CD4-positive, CD25-positive, alpha-beta regulatory T cell (primary cell): ENCODE measurements around the gene LPCAT2. TPM values are rescaled to one million over a fixed set of nuclear protein-coding genes. Genes with fewer than 3 reads are reported as not detected.

Experiments
- ATAC-seq, 2 donors: fragments of 150-1000 bp; cut with Tn5 transposase; one replicate each; pipeline ENCODE4 v1.10.0; 2021; ENCODE audit warnings: low read depth in 2 of 2, moderate number of reproducible peaks in 2 of 2, moderate library complexity in 1 of 2
- DNase-seq, 3 donors: peaks; one replicate each; pipeline versions ENCODE4 v3.0.0 to v3.0.0-alpha.2; 2012 to 2022; ENCODE audit warnings: mixed read lengths in 1 of 3
- H3K27ac ChIP-seq: one replicate; pipeline ENCODE4 v1.7.0; 2013; ENCODE audit warnings: mild to moderate bottlenecking, low read length; ENCODE audit not compliant: insufficient read depth, poor library complexity, severe bottlenecking
- H3K27me3 ChIP-seq: one replicate; pipeline ENCODE4 v1.7.0; 2013; ENCODE audit warnings: low read length; ENCODE audit not compliant: control insufficient read depth, insufficient read depth
- H3K36me3 ChIP-seq: one replicate; pipeline ENCODE4 v1.7.0; 2013; ENCODE audit warnings: mild to moderate bottlenecking, low read length, moderate library complexity; ENCODE audit not compliant: control insufficient read depth, insufficient read depth
- H3K4me1 ChIP-seq: 2 replicates; pipeline ENCODE4 v1.7.0; 2013; ENCODE audit warnings: mild to moderate bottlenecking, low read length; ENCODE audit not compliant: insufficient read depth, control insufficient read depth, poor library complexity, severe bottlenecking
- H3K4me3 ChIP-seq: one replicate; pipeline ENCODE4 v1.7.0; 2013; ENCODE audit warnings: low read depth, mild to moderate bottlenecking, low read length, moderate library complexity
- H3K9me3 ChIP-seq, 2 experiments: 1 replicate in 1 of 2; 2 replicates in 1 of 2; pipeline ENCODE4 v1.7.0; 2013; ENCODE audit warnings: low read length in 2 of 2, mild to moderate bottlenecking in 1 of 2, moderate library complexity in 1 of 2; ENCODE audit not compliant: control insufficient read depth in 2 of 2
- H3K27ac Mint-ChIP-seq, 3 donors: one replicate each; pipeline ENCODE4 v1.8.0; 2020 to 2022; ENCODE audit warnings: mild to moderate bottlenecking in 3 of 3, mixed read lengths in 3 of 3, moderate library complexity in 2 of 3
- H3K27me3 Mint-ChIP-seq: one replicate; pipeline ENCODE4 v1.8.0; 2022; ENCODE audit warnings: mild to moderate bottlenecking, mixed read lengths
- H3K36me3 Mint-ChIP-seq: one replicate; pipeline ENCODE4 v1.8.0; 2020; ENCODE audit warnings: mixed read lengths
- H3K4me1 Mint-ChIP-seq, 4 donors: one replicate each; pipeline ENCODE4 v1.8.0; 2020 to 2022; ENCODE audit warnings: mixed read lengths in 4 of 4, mild to moderate bottlenecking in 1 of 4
- H3K4me3 Mint-ChIP-seq, 4 donors: one replicate each; pipeline ENCODE4 v1.8.0; 2020 to 2022; ENCODE audit warnings: mild to moderate bottlenecking in 4 of 4, mixed read lengths in 4 of 4, moderate library complexity in 3 of 4
- H3K9me3 Mint-ChIP-seq, 7 donors: one replicate each; pipeline ENCODE4 v1.8.0; 2020 to 2022; ENCODE audit warnings: mixed read lengths in 7 of 7, mild to moderate bottlenecking in 3 of 7, moderate library complexity in 2 of 7
- polyA plus RNA-seq, 4 donors: library from polyadenylated mRNA; unstranded; fragments of 300-500 nt; fragmentation: Illumina TruSeq; gene quantifications; one replicate each; pipeline ENCODE4 v1.2.3, GENCODE V29; 2021
- total RNA-seq: library from RNA; stranded (reverse); gene quantifications from one replicate; pipeline ENCODE4 v1.2.3, GENCODE V29; 2022

The LPCAT2 gene
- total and polyA plus RNA-seq, 5 donors from 2014 or later = 0.13 to 0.57 (median 0.14) TPM; not detected in 1

DNA sequence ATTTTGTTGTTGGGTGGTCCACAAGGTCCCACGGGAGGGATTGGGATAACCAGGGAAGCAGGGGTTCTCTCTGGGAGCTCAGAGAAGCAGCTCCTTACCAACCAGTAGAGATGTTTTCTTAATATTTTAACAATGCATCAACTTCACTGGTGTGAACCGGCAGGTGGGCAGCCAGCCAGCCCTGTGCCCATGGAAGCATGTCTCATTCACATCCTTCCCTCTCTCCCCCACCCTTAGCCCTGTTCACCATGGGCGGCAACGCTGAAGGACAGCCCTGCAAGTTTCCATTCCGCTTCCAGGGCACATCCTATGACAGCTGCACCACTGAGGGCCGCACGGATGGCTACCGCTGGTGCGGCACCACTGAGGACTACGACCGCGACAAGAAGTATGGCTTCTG, 20.6 kb upstream of the LPCAT2 start:
- H3K27ac Mint-ChIP-seq = no peak overlapping the region

GRCh38 chr16:55489119-55489955, 19.5 kb upstream of the LPCAT2 start:
- no peaks in the 10 kb centered on the region for H3K4me1 Mint-ChIP-seq
- H3K36me3 Mint-ChIP-seq = no peaks in the 10 kb centered on the region
- H3K27me3 Mint-ChIP-seq = no peaks in the 10 kb centered on the region
- H3K27ac Mint-ChIP-seq = no peak overlapping the region
- Histone ChIP-seq H3K4me3 (no peak overlapping the region), H3K27ac (no peak overlapping the region), H3K9me3 (no peaks in the 10 kb centered on the region), H3K27me3 (no peaks in the 10 kb centered on the region), H3K4me1 (no peaks in the 10 kb centered on the region), H3K36me3 (no peaks in the 10 kb centered on the region)
- ATAC-seq (no peak), DNase-seq (no peak)
- H3K4me3 Mint-ChIP-seq = no peak overlapping the region
- H3K9me3 Mint-ChIP-seq = peaks cover 0 to 6% (median 1%) of the 10 kb centered on the region in 7 donors

More for the DNA sequence above, 20.6 kb upstream of the LPCAT2 start:
- no peak overlapping the region for H3K27ac ChIP-seq
- H3K27me3 Mint-ChIP-seq = no peaks in the 10 kb centered on the region
- ATAC-seq = no peak
- H3K36me3 ChIP-seq = no peaks in the 10 kb centered on the region
- H3K36me3 Mint-ChIP-seq = no peaks in the 10 kb centered on the region
- H3K4me1 ChIP-seq = no peaks in the 10 kb centered on the region
- H3K27me3 ChIP-seq = no peaks in the 10 kb centered on the region
- no peaks in the 10 kb centered on the region for H3K9me3 ChIP-seq
- DNase-seq = no peak
- H3K4me3 Mint-ChIP-seq = no peak overlapping the region
- peaks cover 0 to 6% (median 1%) of the 10 kb centered on the region in 7 donors for H3K9me3 Mint-ChIP-seq
- H3K4me3 ChIP-seq = no peak overlapping the region
- H3K4me1 Mint-ChIP-seq = no peaks in the 10 kb centered on the region

- no peak overlapping the region for H3K4me3 ChIP-seq
- no peaks in the 10 kb centered on the region for H3K27me3 ChIP-seq
- no peak overlapping the region for H3K27ac ChIP-seq
- no peaks in the 10 kb centered on the region for H3K4me1 ChIP-seq
- ATAC-seq = no peak
- H3K36me3 ChIP-seq = no peaks in the 10 kb centered on the region
- H3K4me1 Mint-ChIP-seq = no peaks in the 10 kb centered on the region
- no peaks in the 10 kb centered on the region for H3K27me3 Mint-ChIP-seq
- H3K36me3 Mint-ChIP-seq = no peaks in the 10 kb centered on the region
- no peak overlapping the region for H3K27ac Mint-ChIP-seq
- H3K9me3 ChIP-seq = no peaks in the 10 kb centered on the region
- no peak for DNase-seq
- H3K4me3 Mint-ChIP-seq = no peak overlapping the region
- H3K9me3 Mint-ChIP-seq = peaks cover 0 to 1% (median under 1%) of the 10 kb centered on the region in 7 donors
Observed at GRCh38 chr16:55489956-55490265, 19.0 kb upstream of the LPCAT2 start.

- Histone ChIP-seq H3K36me3 (no peaks in the 10 kb centered on the region), H3K9me3 (no peaks in the 10 kb centered on the region), H3K27me3 (no peaks in the 10 kb centered on the region), H3K4me3 (no peak overlapping the region), H3K27ac (no peak overlapping the region), H3K4me1 (no peaks in the 10 kb centered on the region)
- no peaks in the 10 kb centered on the region for H3K27me3 Mint-ChIP-seq
- H3K27ac Mint-ChIP-seq = no peak overlapping the region
- peak in 1 of 2 donors; percentile 33 for ATAC-seq
- no peaks in the 10 kb centered on the region for H3K4me1 Mint-ChIP-seq
- peaks cover 0 to 1% (median 0%) of the 10 kb centered on the region in 7 donors for H3K9me3 Mint-ChIP-seq
- no peaks in the 10 kb centered on the region for H3K36me3 Mint-ChIP-seq
- DNase-seq = no peak
- H3K4me3 Mint-ChIP-seq = no peak overlapping the region
Observed at GRCh38 chr16:55490301-55490700, 18.6 kb upstream of the LPCAT2 start.

GRCh38 chr16:55491691-55492090, 17.2 kb upstream of the LPCAT2 start:
- Histone ChIP-seq H3K27ac (no peak overlapping the region), H3K36me3 (no peaks in the 10 kb centered on the region), H3K4me3 (no peak overlapping the region), H3K27me3 (no peaks in the 10 kb centered on the region), H3K9me3 (no peaks in the 10 kb centered on the region), H3K4me1 (no peaks in the 10 kb centered on the region)
- Mint-ChIP-seq H3K36me3 (no peaks in the 10 kb centered on the region), H3K27me3 (no peaks in the 10 kb centered on the region), H3K9me3 (peaks cover 0 to 1% (median 0%) of the 10 kb centered on the region in 7 donors), H3K4me1 (no peaks in the 10 kb centered on the region), H3K4me3 (no peak overlapping the region), H3K27ac (no peak overlapping the region)
- ATAC-seq (no peak), DNase-seq (no peak)

DNA sequence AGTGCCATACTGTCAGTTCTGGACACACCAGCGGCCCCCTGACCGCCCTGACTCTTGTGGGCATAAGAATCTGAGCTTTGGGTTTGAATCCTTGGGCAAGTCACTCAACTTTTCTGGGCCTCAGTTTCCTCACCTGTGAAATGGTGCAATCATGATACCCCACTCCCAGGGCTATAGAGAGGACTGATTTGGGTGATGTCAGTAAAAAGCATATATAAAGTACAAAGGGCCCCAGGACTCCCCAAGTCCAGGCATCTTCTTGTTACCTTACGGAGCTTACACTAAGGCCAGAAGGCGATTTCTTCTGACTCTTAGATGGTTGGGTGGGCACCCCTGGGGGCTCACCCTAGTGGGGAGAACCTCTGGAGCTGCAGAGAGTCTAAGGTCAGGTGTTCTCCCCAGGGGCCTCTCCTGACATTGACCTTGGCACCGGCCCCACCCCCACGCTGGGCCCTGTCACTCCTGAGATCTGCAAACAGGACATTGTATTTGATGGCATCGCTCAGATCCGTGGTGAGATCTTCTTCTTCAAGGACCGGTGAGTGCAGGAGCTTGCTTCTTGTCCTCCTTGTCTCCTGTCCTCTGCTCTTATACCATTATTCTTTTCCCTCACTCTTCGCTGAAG, 16.0 kb upstream of the LPCAT2 start:
- H3K4me1 ChIP-seq = no peaks in the 10 kb centered on the region
- no peak for DNase-seq
- H3K27me3 Mint-ChIP-seq = no peaks in the 10 kb centered on the region
- no peaks in the 10 kb centered on the region for H3K9me3 ChIP-seq
- no peaks in the 10 kb centered on the region for H3K4me1 Mint-ChIP-seq
- no peak overlapping the region for H3K27ac ChIP-seq
- ATAC-seq = no peak
- no peaks in the 10 kb centered on the region for H3K36me3 Mint-ChIP-seq
- no peak overlapping the region for H3K27ac Mint-ChIP-seq
- no peak overlapping the region for H3K4me3 ChIP-seq
- H3K36me3 ChIP-seq = no peaks in the 10 kb centered on the region
- no peak overlapping the region for H3K4me3 Mint-ChIP-seq
- peaks cover 0 to 1% (median 0%) of the 10 kb centered on the region in 7 donors for H3K9me3 Mint-ChIP-seq
- H3K27me3 ChIP-seq = no peaks in the 10 kb centered on the region

DNA sequence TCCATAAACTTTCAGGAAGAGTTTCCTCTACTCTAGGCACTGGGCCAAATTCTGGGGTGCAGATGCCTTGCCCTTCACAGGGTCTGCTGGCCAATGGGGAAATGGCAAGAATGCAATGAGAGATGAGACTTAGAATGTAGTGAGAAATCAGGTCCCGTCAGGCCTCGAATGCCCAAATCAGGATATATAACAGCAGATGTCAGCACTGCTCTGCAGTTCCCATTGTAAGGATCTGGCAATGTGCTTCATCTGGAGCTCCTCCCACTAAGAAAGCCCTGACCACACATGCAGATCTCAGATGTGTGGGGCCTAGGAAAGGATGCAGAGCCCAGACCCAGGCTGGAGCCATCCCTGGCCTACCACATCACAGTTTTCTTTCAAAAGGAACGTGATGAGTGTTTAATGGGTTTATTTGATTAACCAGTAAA, 13.9 kb upstream of the LPCAT2 start:
- no peaks in the 10 kb centered on the region for H3K9me3 Mint-ChIP-seq
- no peaks in the 10 kb centered on the region for H3K27me3 Mint-ChIP-seq
- H3K4me1 Mint-ChIP-seq = peaks cover 0 to 2% (median 0%) of the 10 kb centered on the region in 4 donors
- Histone ChIP-seq H3K27ac (no peak overlapping the region), H3K4me3 (no peak overlapping the region), H3K9me3 (no peaks in the 10 kb centered on the region), H3K27me3 (no peaks in the 10 kb centered on the region), H3K36me3 (no peaks in the 10 kb centered on the region), H3K4me1 (no peaks in the 10 kb centered on the region)
- H3K4me3 Mint-ChIP-seq = no peak overlapping the region
- no peak overlapping the region for H3K27ac Mint-ChIP-seq
- no peak for DNase-seq
- no peak for ATAC-seq
- H3K36me3 Mint-ChIP-seq = no peaks in the 10 kb centered on the region
